Calu3 (cell line): Measurements from ENCODE around the gene RCSD1. TPM values are rescaled to one million over a fixed set of nuclear protein-coding genes. Genes with fewer than 3 reads are reported as not detected.

Experiments used
- BruUV-seq: library from RNA; stranded (reverse); fragments of 400-500 nt; replicated peaks from 2 replicates; lab custom pipeline; 2021; lab: Mats Ljungman, UMichigan
- CTCF ChIA-PET: fragments of 300-600 bp; sonication (Branson Sonifier 250); formaldehyde crosslinking; loops from one replicate; lab custom pipeline; 2022; ENCODE audit warnings: antibody characterized with exemption; lab: Charles Lee
- DNase-seq: peaks from one replicate; pipeline ENCODE4 v3.0.0; 2022
- H3K27ac Mint-ChIP-seq: one replicate; pipeline ENCODE4 v1.8.0; 2022; ENCODE audit warnings: mixed read lengths; ENCODE audit not compliant: unreplicated experiment
- H3K27me3 Mint-ChIP-seq: one replicate; pipeline ENCODE4 v1.8.0; 2022; ENCODE audit warnings: mixed read lengths; ENCODE audit not compliant: unreplicated experiment
- H3K36me3 Mint-ChIP-seq: one replicate; pipeline ENCODE4 v1.8.0; 2022; ENCODE audit warnings: mild to moderate bottlenecking, moderate library complexity, mixed read lengths; ENCODE audit not compliant: insufficient read depth, unreplicated experiment
- H3K4me1 Mint-ChIP-seq: one replicate; pipeline ENCODE4 v1.8.0; 2022; ENCODE audit warnings: mild to moderate bottlenecking, low read depth, mixed read lengths; ENCODE audit not compliant: unreplicated experiment
- H3K4me3 Mint-ChIP-seq: one replicate; pipeline ENCODE4 v1.8.0; 2022; ENCODE audit warnings: mild to moderate bottlenecking, low read depth, moderate library complexity, mixed read lengths; ENCODE audit not compliant: unreplicated experiment
- H3K9me3 Mint-ChIP-seq: one replicate; pipeline ENCODE4 v1.8.0; 2022; ENCODE audit warnings: low read depth, mixed read lengths; ENCODE audit not compliant: unreplicated experiment
- intact Hi-C: fragments of 100-400 bp; cut with micrococcal nuclease; formaldehyde crosslinking; loops from one replicate; pipeline ENCODE4 v1.10.0; 2022; ENCODE audit not compliant: unreplicated experiment
- total RNA-seq: library from RNA; stranded (reverse); gene quantifications from 2 replicates; pipeline ENCODE4 v1.2.3, GENCODE V29; 2022
- TF ChIP-seq, protein P1 (sequence below): fragments of 200-600 bp; IDR thresholded peaks from one replicate; pipeline ENCODE4 v1.8.0; 2022; ENCODE audit warnings: antibody characterized with exemption; ENCODE audit not compliant: unreplicated experiment

The RCSD1 gene
- total RNA-seq, 1 experiment from 2014 or later, result not detected

DNA sequence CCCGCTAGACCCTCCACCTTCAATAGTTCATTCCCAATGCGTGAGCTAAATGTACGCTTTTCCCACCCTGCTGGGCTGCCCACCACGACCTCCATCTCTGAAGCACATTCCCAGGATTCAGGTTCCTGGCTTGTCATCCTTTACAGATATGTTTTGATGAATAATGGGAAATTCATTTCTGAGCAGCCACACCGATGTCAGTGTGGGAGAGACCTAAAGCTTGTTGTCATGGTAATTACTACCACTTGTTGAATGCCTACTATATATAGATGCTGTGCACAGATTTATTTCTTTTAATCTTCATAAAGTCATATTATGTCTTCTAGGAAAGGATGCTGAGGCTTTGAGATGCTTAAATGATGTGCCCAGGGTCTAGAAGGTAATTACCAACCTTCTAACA lies 8.0 kb downstream of the RCSD1 start:
- TF ChIP-seq, protein P1, sequence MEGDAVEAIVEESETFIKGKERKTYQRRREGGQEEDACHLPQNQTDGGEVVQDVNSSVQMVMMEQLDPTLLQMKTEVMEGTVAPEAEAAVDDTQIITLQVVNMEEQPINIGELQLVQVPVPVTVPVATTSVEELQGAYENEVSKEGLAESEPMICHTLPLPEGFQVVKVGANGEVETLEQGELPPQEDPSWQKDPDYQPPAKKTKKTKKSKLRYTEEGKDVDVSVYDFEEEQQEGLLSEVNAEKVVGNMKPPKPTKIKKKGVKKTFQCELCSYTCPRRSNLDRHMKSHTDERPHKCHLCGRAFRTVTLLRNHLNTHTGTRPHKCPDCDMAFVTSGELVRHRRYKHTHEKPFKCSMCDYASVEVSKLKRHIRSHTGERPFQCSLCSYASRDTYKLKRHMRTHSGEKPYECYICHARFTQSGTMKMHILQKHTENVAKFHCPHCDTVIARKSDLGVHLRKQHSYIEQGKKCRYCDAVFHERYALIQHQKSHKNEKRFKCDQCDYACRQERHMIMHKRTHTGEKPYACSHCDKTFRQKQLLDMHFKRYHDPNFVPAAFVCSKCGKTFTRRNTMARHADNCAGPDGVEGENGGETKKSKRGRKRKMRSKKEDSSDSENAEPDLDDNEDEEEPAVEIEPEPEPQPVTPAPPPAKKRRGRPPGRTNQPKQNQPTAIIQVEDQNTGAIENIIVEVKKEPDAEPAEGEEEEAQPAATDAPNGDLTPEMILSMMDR, result no peak
- Mint-ChIP-seq H3K4me1 (no peaks in the 10 kb centered on the region), H3K4me3 (no peak overlapping the region), H3K27ac (no peak overlapping the region), H3K36me3 (no peaks in the 10 kb centered on the region), H3K27me3 (peaks cover 91% of the 10 kb centered on the region), H3K9me3 (no peaks in the 10 kb centered on the region)
- DNase-seq, result no peak
- intact Hi-C loops, result no loop called here
- no TSS peak for BruUV-seq
- CTCF ChIA-PET, result interaction anchor here (1.0 kb wide), 1 partner anchor 8 kb away, joined by 3 read pairs; the partner anchor contains the start of gene RCSD1

- intact Hi-C loops, result no loop called here
These were observed 10.0 kb downstream of the RCSD1 start for GRCh38 chr1:167640051-167640450.

DNA sequence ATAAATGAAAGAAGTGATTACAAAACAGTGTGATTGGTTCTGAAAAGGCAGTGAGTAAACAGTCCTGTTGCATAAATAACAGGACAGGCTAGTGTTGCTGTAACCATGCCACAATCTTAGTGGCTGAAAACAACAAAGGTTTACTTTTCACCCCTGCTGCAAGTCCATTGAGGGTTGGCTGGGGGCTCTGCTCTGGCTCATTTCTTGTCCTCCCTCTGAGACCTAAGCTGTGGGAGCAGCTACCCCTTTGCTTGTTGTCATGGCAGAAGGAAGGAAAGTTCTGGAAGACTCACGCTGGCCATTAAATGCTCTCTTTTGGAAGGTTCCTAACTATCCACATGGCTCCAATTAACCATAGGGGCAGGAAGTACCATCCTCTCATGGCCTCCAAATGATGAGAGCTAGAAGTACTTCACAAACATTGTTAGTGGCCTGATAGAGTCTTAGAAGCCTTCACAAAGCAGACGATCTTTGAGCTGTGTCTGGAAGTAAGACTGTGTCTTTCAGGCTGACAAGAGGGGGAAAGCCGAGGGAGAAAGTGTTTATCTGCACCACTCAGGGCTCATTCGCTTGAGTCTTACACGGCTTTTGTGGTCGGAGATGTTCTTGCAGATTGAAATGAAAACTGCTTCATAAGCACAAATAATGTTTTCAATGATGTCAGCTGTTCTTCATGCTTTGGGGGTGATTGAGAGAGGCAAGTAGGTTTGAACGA lies 11.9 kb downstream of the RCSD1 start:
- no TSS peak for BruUV-seq
- DNase-seq, result no peak
- Mint-ChIP-seq H3K4me3 (no peak overlapping the region), H3K4me1 (no peaks in the 10 kb centered on the region), H3K9me3 (no peaks in the 10 kb centered on the region), H3K27ac (no peak overlapping the region), H3K27me3 (peaks cover 95% of the 10 kb centered on the region), H3K36me3 (no peaks in the 10 kb centered on the region)
- intact Hi-C loops, result no loop called here
- CTCF ChIA-PET, result no interaction called here
- TF ChIP-seq, protein P1, result no peak

More at GRCh38 chr1:167640051-167640450, 10.0 kb downstream of the RCSD1 start:
- TF ChIP-seq, protein P1, result no peak
- Mint-ChIP-seq H3K27me3 (peaks cover 91% of the 10 kb centered on the region), H3K27ac (no peak overlapping the region), H3K4me3 (no peak overlapping the region), H3K4me1 (no peaks in the 10 kb centered on the region), H3K36me3 (no peaks in the 10 kb centered on the region), H3K9me3 (no peaks in the 10 kb centered on the region)
- DNase-seq, result no peak
- CTCF ChIA-PET, result no interaction called here
- BruUV-seq, result no TSS peak

DNA sequence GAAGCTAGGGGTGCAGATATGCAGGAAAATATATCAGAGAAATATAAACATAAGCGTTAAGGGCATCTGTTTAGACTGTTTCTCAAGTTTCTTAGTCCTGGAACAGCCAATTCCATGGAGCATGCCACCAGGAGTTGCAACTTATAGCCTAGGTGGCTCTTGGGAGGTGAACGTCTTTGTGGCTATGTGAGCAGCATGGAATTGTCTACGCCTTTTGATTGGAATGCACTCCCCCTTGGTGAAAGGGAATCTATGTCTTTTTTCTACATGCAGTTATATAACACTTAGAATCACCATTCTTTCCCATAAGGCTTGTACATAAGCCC lies 12.4 kb downstream of the RCSD1 start:
- no TSS peak for BruUV-seq
- no peak for DNase-seq
- Mint-ChIP-seq H3K4me3 (no peak overlapping the region), H3K4me1 (no peaks in the 10 kb centered on the region), H3K27ac (no peak overlapping the region), H3K36me3 (no peaks in the 10 kb centered on the region), H3K27me3 (peaks cover 90% of the 10 kb centered on the region), H3K9me3 (no peaks in the 10 kb centered on the region)
- intact Hi-C loops, result no loop called here
- TF ChIP-seq, protein P1, result no peak
- CTCF ChIA-PET, result no interaction called here
